Measurements from ENCODE around the gene TMEM63A.

TMEM63A gene

DNA sequence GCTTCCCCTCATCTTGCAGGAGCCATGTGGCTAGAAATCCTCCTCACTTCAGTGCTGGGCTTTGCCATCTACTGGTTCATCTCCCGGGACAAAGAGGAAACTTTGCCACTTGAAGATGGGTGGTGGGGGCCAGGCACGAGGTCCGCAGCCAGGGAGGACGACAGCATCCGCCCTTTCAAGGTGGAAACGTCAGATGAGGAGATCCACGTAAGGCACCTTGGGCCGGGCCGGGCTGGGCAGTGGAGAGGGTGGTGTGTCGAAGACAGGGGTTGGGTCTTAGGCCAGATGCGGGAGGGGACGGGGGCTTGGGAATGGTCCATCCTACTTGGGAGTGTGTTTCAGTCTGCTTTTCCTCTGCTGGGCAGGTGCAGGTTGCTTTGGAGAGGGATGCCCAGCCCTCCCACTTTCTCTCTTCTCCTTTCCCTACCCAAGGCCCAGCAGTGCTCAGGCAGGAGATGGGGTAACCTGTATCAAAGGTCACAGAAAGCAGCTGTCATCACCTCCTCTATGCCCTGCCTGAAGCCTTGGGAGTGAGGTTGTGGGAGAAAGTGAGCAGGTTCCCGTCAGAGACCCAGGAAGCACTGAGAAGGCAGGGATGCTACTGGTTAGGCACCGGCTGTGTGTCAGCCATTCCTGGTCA, 53.4 kb downstream of the TMEM63A start:
- Histone ChIP-seq H4K20me1 (ENCODE audit: insufficient read depth) (no peaks in the 10 kb centered on the region), H3K79me2 (ENCODE audit: insufficient read depth, low read depth) (no peaks in the 10 kb centered on the region), H3K36me3 (ENCODE audit: insufficient read depth) (no peaks in the 10 kb centered on the region), H3K9ac (no peak overlapping the region), H3K4me2 (no peak overlapping the region), H3K4me3 (IDR thresholded peaks at IDR 0.05; ENCODE audit: insufficient read depth, low read depth, low read length) (no peak overlapping the region), H3K27ac (no peak overlapping the region), H2AFZ (ENCODE audit: low read depth) (no peak overlapping the region), H3K4me1 (ENCODE audit: low read depth, poor library complexity, severe bottlenecking) (no peaks in the 10 kb centered on the region), H3K27me3 (ENCODE audit: insufficient read depth, low read depth) (no peaks in the 10 kb centered on the region)
- TF ChIP-seq, protein P1, sequence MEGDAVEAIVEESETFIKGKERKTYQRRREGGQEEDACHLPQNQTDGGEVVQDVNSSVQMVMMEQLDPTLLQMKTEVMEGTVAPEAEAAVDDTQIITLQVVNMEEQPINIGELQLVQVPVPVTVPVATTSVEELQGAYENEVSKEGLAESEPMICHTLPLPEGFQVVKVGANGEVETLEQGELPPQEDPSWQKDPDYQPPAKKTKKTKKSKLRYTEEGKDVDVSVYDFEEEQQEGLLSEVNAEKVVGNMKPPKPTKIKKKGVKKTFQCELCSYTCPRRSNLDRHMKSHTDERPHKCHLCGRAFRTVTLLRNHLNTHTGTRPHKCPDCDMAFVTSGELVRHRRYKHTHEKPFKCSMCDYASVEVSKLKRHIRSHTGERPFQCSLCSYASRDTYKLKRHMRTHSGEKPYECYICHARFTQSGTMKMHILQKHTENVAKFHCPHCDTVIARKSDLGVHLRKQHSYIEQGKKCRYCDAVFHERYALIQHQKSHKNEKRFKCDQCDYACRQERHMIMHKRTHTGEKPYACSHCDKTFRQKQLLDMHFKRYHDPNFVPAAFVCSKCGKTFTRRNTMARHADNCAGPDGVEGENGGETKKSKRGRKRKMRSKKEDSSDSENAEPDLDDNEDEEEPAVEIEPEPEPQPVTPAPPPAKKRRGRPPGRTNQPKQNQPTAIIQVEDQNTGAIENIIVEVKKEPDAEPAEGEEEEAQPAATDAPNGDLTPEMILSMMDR (conservative IDR thresholded peaks at IDR 0.05; ENCODE audit: low read depth, low read length) = no peak

DNA sequence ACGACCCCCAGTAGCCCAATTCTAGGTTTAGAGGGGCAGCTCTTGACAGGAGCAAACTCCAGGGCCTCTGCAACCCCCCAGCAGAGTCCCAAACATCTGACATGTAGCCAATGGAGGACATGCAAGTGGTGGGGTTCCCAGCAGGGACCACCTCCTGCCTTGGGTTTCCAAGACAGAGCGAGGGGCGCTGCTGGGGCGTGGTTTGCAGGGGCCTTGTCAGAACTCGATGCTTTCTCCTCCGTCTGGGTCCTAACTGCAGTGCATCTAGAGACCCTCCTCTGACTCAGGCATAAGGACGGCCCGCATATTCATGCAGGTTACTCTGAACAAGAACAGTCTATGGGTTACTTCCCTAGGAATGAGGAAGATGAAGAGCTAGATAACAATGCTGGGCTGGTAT, 55.1 kb downstream of the TMEM63A start:
- TF ChIP-seq, protein P1 (conservative IDR thresholded peaks at IDR 0.05; ENCODE audit: low read depth, low read length) = no peak
- Histone ChIP-seq H3K4me2 (no peak overlapping the region), H3K79me2 (ENCODE audit: insufficient read depth, low read depth) (no peaks in the 10 kb centered on the region), H3K27ac (no peak overlapping the region), H4K20me1 (ENCODE audit: insufficient read depth) (no peaks in the 10 kb centered on the region), H3K4me1 (ENCODE audit: low read depth, poor library complexity, severe bottlenecking) (no peaks in the 10 kb centered on the region), H2AFZ (ENCODE audit: low read depth) (no peak overlapping the region), H3K4me3 (IDR thresholded peaks at IDR 0.05; ENCODE audit: insufficient read depth, low read depth, low read length) (no peak overlapping the region), H3K36me3 (ENCODE audit: insufficient read depth) (no peaks in the 10 kb centered on the region), H3K9ac (no peak overlapping the region), H3K27me3 (ENCODE audit: insufficient read depth, low read depth) (no peaks in the 10 kb centered on the region)

GRCh38 chr1:225825607-225826007, 56.6 kb downstream of the TMEM63A start:
- no peaks in the 10 kb centered on the region for H3K36me3 ChIP-seq (ENCODE audit: insufficient read depth)
- TF ChIP-seq, protein P1 (conservative IDR thresholded peaks at IDR 0.05; ENCODE audit: low read depth, low read length) = no peak
- no peak overlapping the region for H3K27ac ChIP-seq
- no peaks in the 10 kb centered on the region for H3K27me3 ChIP-seq (ENCODE audit: insufficient read depth, low read depth)
- H3K4me3 ChIP-seq (IDR thresholded peaks at IDR 0.05; ENCODE audit: insufficient read depth, low read depth, low read length) = no peak overlapping the region
- H3K79me2 ChIP-seq (ENCODE audit: insufficient read depth, low read depth) = no peaks in the 10 kb centered on the region
- H2AFZ ChIP-seq (ENCODE audit: low read depth) = no peak overlapping the region
- no peaks in the 10 kb centered on the region for H4K20me1 ChIP-seq (ENCODE audit: insufficient read depth)
- no peak overlapping the region for H3K9ac ChIP-seq
- H3K4me2 ChIP-seq = no peak overlapping the region
- H3K4me1 ChIP-seq (ENCODE audit: low read depth, poor library complexity, severe bottlenecking) = no peaks in the 10 kb centered on the region

GRCh38 chr1:225825078-225825477, 57.1 kb downstream of the TMEM63A start:
- H3K4me3 ChIP-seq (IDR thresholded peaks at IDR 0.05; ENCODE audit: insufficient read depth, low read depth, low read length) = no peak overlapping the region
- no peaks in the 10 kb centered on the region for H3K4me1 ChIP-seq (ENCODE audit: low read depth, poor library complexity, severe bottlenecking)
- no peak overlapping the region for H3K27ac ChIP-seq
- no peak overlapping the region for H3K4me2 ChIP-seq
- H3K27me3 ChIP-seq (ENCODE audit: insufficient read depth, low read depth) = no peaks in the 10 kb centered on the region
- no peaks in the 10 kb centered on the region for H3K36me3 ChIP-seq (ENCODE audit: insufficient read depth)
- no peaks in the 10 kb centered on the region for H4K20me1 ChIP-seq (ENCODE audit: insufficient read depth)
- no peaks in the 10 kb centered on the region for H3K79me2 ChIP-seq (ENCODE audit: insufficient read depth, low read depth)
- TF ChIP-seq, protein P1 (conservative IDR thresholded peaks at IDR 0.05; ENCODE audit: low read depth, low read length) = no peak
- H2AFZ ChIP-seq (ENCODE audit: low read depth) = no peak overlapping the region
- no peak overlapping the region for H3K9ac ChIP-seq
